Measurements from ENCODE around the gene IL1RAPL2.

DNA sequence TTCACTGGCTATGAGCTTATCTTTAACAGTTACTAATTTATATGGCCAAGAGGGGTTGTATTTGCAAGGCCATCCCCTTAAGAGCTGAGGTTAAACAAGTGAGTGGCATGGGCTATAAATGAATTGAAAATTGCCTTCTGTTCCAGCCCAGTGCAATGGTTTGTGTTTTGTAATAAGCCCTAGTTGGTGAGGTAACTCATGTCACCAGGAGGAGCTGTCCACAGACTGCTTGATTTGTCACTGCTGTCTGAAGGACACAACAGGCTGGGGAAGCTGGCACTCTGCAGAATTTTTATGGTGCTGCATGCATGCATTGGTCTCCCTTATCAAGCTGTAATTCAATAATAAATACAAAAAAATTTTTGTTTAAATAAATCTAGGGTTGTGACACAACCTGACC lies 223.8 kb downstream of the IL1RAPL2 start:
- no peak for TF ChIP-seq CTCF (IDR thresholded peaks at IDR 0.05; ENCODE audit: low read depth, low read length, poor library complexity, severe bottlenecking)
- TF ChIP-seq EZH2phosphoT487 (IDR thresholded peaks at IDR 0.05; ENCODE audit: borderline replicate concordance, low read length), result no peak

All from DOHH2 (cell line).